ENCODE data around the gene CSE1L. TPM values are rescaled to one million over a fixed set of nuclear protein-coding genes. Genes with fewer than 3 reads are reported as not detected.

Gene CSE1L
- total RNA-seq (10 to 100 TPM; 41.5 to 60.5 TPM), polyA plus RNA-seq (ENCODE audit: insufficient read length in 6 of 6) (10 to 100 TPM; 72.1 to 87.9 (median 79.5) TPM)
- long read RNA-seq, donor 1, transcript CSE1L-201 (25 exons, 3,553 nt), result major isoform, 16 of 175 reads
- long read RNA-seq, donor 1, partial matches to known transcripts, result 159 of 175 reads
- long read RNA-seq, donor 1, other reads (novel, unspliced or antisense), result 0 of 175 reads
- long read RNA-seq, donor 2, transcript CSE1L-201 (25 exons, 3,553 nt), result major isoform, 17 of 98 reads
- long read RNA-seq, donor 2, partial matches to known transcripts, result 81 of 98 reads
- long read RNA-seq, donor 2, other reads (novel, unspliced or antisense), result 0 of 98 reads
- long read RNA-seq, donor 3, transcript CSE1L-201 (25 exons, 3,553 nt), result major isoform, 14 of 87 reads
- long read RNA-seq, donor 3, partial matches to known transcripts, result 68 of 87 reads
- long read RNA-seq, donor 3, other reads (novel, unspliced or antisense), result 5 of 87 reads
- long read RNA-seq, donor 4, partial matches to known transcripts, result 1 of 1 reads
- long read RNA-seq, donor 4, other reads (novel, unspliced or antisense), result 0 of 1 reads
- long read RNA-seq, donor 5, transcript CSE1L-201 (25 exons, 3,553 nt), result major isoform, 12 of 72 reads
- long read RNA-seq, donor 5, partial matches to known transcripts, result 60 of 72 reads
- long read RNA-seq, donor 5, other reads (novel, unspliced or antisense), result 0 of 72 reads
- long read RNA-seq, donor 6, transcript CSE1L-201 (25 exons, 3,553 nt), result major isoform, 16 of 69 reads
- long read RNA-seq, donor 6, partial matches to known transcripts, result 53 of 69 reads
- long read RNA-seq, donor 6, other reads (novel, unspliced or antisense), result 0 of 69 reads
- long read RNA-seq, donor 7, transcript CSE1L-201 (25 exons, 3,553 nt), result major isoform, 6 of 30 reads
- long read RNA-seq, donor 7, partial matches to known transcripts, result 24 of 30 reads
- long read RNA-seq, donor 7, other reads (novel, unspliced or antisense), result 0 of 30 reads
- long read RNA-seq, donor 8, transcript CSE1L-201 (25 exons, 3,553 nt), result major isoform, 13 of 160 reads
- long read RNA-seq, donor 8, partial matches to known transcripts, result 128 of 160 reads
- long read RNA-seq, donor 8, other reads (novel, unspliced or antisense), result 18 of 160 reads
- long read RNA-seq, donor 9, result 0 reads
- long read RNA-seq, donor 10, partial matches to known transcripts, result 1 of 1 reads
- long read RNA-seq, donor 10, other reads (novel, unspliced or antisense), result 0 of 1 reads
- long read RNA-seq, donor 11, transcript CSE1L-201 (25 exons, 3,553 nt), result major isoform, 11 of 126 reads
- long read RNA-seq, donor 11, partial matches to known transcripts, result 113 of 126 reads
- long read RNA-seq, donor 11, other reads (novel, unspliced or antisense), result 0 of 126 reads
- long read RNA-seq, donor 12, transcript CSE1L-201 (25 exons, 3,553 nt), result major isoform, 8 of 60 reads
- long read RNA-seq, donor 12, partial matches to known transcripts, result 52 of 60 reads
- long read RNA-seq, donor 12, other reads (novel, unspliced or antisense), result 0 of 60 reads

DNA sequence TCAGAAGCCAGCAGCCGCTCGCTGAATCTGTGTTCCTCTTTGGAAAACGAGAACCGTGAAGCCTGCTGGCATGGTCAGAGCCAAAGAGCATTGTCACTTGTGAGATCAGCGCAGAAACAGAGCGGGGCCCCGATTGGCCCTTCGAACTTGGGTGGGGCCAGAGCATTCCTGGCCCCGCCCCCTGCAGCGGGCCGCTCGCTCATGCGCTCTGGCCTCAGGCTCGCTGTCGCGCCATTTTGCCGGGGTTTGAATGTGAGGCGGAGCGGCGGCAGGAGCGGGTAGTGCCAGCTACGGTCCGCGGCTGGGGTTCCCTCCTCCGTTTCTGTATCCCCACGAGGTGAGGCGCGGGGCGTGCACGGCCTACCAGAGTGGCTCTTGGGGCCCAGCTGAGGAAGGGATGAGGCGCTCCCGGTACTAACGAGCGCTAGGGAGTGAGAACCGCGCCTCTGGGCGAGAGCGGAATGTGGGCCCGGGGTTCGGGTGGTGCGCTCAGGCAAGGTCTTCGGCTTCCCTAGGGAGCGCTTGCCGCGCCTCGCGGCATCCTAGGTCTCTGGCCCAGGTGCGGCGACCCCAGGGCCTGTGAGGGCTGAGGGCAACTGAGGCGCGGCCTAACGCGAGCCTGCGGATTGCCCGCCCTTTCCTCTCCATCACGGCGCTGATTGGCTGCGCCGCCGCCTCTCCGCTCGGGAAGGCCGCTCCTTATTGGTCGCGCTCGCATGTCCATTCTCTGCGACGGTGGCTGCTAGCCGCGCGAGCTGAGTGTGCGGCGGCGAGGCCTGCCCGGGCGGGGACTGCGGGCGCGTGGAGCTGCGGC lies at the start of gene CSE1L:
Gene CSE1L, plus strand, starts transcription at position 226 of the 814 bp plus-strand sequence. CDS start 12,152 bp downstream, outside the sequence.
- ATAC-seq (peak; percentile 97), DNase-seq (peak; percentile 94 to 98 (median 96))
- Histone ChIP-seq H3K4me1 (peaks cover 9 to 31% of the 10 kb centered on the region in 2 donors), H3K4me3 (peak within 1 kb of the TSS; percentile 96 to 100), H3K36me3 (peaks cover 0 to 3% of the 10 kb centered on the region in 2 donors), H3K27ac (peak within 1 kb of the TSS; percentile 89 to 95), H3K27me3 (no peaks in the 10 kb centered on the region), H3K9me3 (no peaks in the 10 kb centered on the region)
- intact Hi-C loops (cut with DNase I), result no loop called here
- TF ChIP-seq, protein P1, sequence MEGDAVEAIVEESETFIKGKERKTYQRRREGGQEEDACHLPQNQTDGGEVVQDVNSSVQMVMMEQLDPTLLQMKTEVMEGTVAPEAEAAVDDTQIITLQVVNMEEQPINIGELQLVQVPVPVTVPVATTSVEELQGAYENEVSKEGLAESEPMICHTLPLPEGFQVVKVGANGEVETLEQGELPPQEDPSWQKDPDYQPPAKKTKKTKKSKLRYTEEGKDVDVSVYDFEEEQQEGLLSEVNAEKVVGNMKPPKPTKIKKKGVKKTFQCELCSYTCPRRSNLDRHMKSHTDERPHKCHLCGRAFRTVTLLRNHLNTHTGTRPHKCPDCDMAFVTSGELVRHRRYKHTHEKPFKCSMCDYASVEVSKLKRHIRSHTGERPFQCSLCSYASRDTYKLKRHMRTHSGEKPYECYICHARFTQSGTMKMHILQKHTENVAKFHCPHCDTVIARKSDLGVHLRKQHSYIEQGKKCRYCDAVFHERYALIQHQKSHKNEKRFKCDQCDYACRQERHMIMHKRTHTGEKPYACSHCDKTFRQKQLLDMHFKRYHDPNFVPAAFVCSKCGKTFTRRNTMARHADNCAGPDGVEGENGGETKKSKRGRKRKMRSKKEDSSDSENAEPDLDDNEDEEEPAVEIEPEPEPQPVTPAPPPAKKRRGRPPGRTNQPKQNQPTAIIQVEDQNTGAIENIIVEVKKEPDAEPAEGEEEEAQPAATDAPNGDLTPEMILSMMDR (IDR thresholded peaks at IDR 0.05), result peak; percentile 13 to 38

DNA sequence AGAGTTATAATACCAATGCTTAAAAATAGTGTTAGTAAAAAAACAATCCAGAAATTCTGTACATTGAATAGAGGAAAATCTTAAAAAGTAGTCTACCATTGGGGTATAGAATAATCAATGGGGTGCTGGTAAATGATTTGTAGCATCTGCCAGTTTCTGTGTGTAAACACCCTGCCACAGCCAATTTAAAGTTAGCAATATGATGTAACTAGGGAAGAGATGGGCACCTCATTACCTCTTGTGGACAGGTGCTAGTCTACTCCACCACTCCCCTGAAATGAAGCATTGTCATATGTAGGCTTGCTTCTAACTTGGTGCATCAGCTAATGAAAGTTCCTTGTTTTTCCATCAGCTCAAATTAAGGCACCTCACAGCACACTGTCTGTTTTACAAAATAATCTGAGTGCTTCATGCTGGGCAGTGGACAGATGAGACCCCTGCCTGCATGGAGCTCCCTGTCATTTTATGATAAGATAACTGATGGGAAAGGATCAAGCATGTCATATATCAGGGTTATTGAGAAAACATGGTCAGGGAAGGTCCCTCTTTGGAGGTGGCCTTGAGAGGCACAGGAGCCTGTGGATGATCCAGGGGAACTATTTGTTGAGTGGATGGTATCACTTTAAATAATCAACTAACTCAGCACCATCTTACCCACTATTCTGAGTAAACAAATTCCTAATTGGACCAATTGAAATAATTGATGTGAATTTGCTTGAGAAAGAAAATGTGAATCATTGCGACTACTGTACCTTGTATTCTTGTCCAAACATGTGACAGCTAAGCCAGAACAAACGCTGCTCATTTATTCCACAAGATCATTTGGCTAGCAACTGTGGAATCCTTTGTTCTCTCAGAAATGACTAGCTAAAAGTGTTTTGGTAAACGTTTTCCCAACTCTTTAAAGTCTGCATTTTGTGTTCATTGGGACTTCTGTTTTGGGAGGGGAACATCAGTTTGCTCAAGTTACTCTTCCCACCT lies 45.9 kb upstream of the CSE1L start:
- ATAC-seq (no peak), DNase-seq (no peak)
- H3K36me3 ChIP-seq, result peaks cover 0 to 86% of the 10 kb centered on the region in 2 donors
- H3K4me3 ChIP-seq, result no peak overlapping the region
- TF ChIP-seq, protein P1 (IDR thresholded peaks at IDR 0.05), result no peak
- no peaks in the 10 kb centered on the region for H3K27me3 ChIP-seq
- intact Hi-C loops (cut with DNase I), result no loop called here
- H3K4me1 ChIP-seq, result no peaks in the 10 kb centered on the region
- no peaks in the 10 kb centered on the region for H3K9me3 ChIP-seq
- H3K27ac ChIP-seq, result no peak overlapping the region

DNA sequence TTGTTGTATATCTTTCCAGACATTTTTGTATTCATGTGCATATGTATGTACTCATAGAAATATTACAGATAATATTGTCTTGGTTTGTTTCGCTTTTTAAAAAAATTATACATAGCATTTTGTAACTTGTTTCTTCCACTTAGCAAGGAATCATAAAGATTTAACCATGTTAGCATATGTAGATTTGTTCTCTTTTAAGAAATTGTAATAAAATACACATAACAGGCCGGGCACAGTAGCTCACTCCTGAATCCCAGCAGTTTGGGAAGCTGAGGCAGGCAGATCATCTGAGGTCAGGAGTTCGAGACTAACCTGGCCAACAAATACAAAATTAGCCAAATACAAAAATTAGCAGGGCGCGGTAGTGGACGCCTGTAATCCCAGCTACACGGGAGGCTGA lies 44.4 kb upstream of the CSE1L start:
- intact Hi-C loops (cut with DNase I), result no loop called here
- TF ChIP-seq, protein P1 (IDR thresholded peaks at IDR 0.05), result no peak
- ATAC-seq (no peak), DNase-seq (no peak)
- Histone ChIP-seq H3K4me1 (no peaks in the 10 kb centered on the region), H3K27ac (no peak overlapping the region), H3K36me3 (peaks cover 0 to 86% of the 10 kb centered on the region in 2 donors), H3K9me3 (no peaks in the 10 kb centered on the region), H3K27me3 (no peaks in the 10 kb centered on the region), H3K4me3 (no peak overlapping the region)
